Measurements from ENCODE around the gene BTBD18.
A peak's percentile ranks its signal among the peaks of the same experiment; 100 is the strongest.

Gene BTBD18

GRCh38 chr11:57775491-57775890, 23.9 kb upstream of the BTBD18 start:
- no peak for DNase-seq

GRCh38 chr11:57773026-57773598, 21.5 kb upstream of the BTBD18 start:
- no peak for DNase-seq

DNA sequence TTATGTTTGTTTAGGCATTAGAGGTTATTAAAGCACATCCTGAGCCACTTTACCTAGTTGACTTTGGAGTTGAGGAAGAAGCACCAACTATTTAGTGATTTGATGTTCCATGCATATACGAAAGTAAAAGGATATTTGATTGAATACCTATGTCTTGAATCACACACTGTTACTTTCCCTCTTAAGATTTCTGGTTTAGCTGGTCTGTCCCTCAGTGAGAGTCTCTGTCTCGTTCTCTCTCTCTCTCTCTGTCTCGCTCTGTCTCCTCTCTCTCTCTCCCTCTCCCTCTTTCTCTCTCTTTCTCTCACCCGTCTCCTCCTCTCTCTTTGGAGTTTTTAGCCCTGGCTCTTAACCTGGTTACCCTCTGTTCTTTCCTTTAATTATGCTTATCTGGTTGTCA, 20.9 kb upstream of the BTBD18 start:
- DNase-seq, result no peak

- no peak for DNase-seq
Measured at GRCh38 chr11:57771365-57771764, 19.7 kb upstream of the BTBD18 start.

- no peak for DNase-seq
Measured at GRCh38 chr11:57770793-57771192, 19.2 kb upstream of the BTBD18 start.

- no peak for DNase-seq
Measured at GRCh38 chr11:57764972-57765371, 13.4 kb upstream of the BTBD18 start.

DNA sequence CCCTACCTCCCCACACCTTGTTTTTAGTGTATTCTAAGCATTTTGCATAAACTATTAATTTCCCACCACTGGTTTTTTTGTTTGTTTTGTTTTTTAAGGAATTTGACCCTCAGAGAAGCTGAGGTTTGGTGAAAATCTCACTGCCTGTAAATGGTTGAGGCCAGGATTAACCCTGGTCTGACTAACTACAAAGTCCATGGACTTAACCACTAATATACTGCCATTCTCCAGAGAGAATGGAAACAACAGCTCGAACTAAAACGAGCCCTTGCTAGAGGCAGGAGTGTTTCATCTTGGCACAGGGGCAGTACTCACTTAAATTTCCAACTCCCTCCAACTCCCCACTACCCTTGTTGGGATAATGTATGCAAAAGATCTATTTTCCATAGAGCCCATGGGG, 12.9 kb upstream of the BTBD18 start:
- no peak for DNase-seq

- DNase-seq, result no peak
Measured at GRCh38 chr11:57764021-57764420, 12.4 kb upstream of the BTBD18 start.

DNA sequence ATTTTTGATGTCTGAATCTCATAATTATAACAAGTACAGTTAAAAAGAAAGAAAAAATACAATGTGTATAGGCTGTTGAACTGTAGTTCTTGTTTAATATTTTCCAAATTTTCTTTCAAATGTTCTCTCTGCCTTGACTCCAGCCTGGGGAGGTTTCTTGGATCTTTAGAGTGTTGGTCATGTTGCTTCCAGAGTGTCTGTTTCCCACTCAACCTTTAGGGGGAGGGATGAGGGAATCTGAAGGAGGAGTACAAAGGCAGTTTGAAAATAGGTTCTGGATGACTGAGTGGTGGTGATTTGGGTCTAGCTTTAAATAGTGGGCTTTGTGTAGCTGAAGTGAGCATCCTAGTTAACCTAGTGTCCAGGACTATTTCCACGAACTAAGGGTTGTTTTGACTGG, 11.9 kb upstream of the BTBD18 start:
- DNase-seq, result no peak

DNA sequence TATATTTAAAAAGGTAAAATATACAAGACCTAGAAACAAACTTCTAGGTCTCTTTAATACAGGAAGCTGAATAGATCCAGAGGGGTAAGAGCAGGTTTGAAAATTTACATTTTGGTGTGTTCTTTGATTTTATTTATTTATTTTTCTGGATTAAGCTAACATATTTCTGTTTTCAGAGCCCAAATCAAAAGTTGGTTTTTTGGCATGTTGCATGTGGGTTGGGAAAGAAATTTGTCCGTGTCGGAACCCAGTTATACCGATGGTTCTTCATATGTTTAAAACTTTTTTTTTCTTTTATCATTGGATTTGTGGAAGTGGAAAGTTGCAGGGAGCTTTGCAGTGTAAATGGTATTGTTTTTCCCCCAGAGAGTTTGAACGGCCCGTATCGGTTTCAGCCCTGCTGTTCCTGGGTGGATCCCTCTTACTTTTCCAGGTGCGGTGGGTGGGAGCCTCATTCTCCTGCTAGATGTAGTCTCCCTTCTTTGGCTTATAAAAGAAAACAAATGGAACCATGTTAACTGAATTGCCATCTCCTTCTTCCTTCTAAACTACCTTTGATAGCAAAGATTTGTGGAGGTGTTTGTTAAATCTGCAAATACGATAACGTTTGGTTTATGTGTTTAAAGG, 10.7 kb upstream of the BTBD18 start:
- no peak for DNase-seq

GRCh38 chr11:57761301-57762234, 9.9 kb upstream of the BTBD18 start, which contains the start of gene CTNND1:
Gene CTNND1 (plus strand): TSS chr11:57761802. CDS start chr11:57791479, 29,677 bp downstream.
- DNase-seq, result peak; percentile 90

DNA sequence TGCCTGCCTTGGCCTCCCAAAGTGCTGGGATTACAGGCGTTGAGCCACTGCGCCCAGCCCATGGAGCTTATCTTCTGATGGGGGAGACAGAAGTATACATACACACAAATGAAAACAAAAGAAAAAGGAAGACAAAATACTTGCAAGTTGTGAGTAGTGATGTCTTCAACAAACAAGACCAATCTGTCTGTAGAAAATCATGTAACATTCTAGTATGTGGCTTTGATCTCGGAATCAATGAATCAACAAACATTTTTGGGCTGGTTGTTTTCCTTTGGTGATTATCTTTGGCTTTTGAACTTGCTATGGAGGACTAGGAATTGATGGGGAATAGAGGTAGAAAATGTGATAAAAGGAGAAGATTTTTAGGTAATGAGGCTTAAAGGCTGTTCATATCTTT, 6.6 kb upstream of the BTBD18 start:
- DNase-seq, result no peak

- DNase-seq, result no peak
Measured at GRCh38 chr11:57752954-57753353, 1.3 kb upstream of the BTBD18 start.

DNA sequence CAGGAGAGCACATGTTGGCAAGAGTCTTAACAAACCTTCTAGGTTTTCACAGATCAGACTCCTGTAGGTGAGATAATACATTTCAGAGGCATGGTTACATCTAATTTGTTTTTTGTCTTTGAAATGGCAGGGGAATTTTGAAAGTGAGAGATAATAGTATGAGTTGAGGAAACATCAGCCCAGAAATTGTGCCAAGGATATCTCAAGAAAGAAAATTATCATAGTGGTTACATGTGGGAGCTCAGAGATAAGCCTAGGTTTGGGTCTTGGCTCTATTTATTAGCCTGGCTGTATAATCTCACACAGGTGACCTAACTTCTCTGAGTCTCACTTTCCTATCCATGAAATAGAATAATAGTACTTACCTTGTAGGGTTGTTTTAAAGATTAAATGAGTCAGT, 443 bp downstream of the BTBD18 start:
- DNase-seq, result no peak

GRCh38 chr11:57746920-57747319, 4.7 kb downstream of the BTBD18 start:
- DNase-seq, result no peak

DNA sequence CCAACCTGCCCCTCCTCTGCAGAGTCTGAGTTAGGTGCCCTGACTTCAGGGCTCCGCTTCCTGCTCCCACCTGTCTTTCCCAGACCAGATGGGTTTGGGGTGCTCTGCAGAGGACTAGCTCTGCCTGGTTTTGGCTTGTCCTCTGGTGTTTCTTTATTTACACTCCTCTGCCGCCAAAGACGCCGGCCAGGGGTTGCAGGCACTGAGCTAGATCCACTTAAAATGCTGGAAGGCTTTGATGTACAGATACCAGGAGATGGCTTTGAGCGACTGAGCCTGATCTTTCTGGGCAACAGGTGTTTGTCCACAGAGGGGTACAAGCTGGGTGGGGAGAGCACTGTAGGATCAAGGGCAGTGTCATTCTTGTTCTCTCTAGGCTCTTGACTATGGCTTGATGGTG, 6.4 kb downstream of the BTBD18 start:
- DNase-seq, result no peak

GRCh38 chr11:57744357-57744756, 7.3 kb downstream of the BTBD18 start:
- DNase-seq, result no peak

DNA sequence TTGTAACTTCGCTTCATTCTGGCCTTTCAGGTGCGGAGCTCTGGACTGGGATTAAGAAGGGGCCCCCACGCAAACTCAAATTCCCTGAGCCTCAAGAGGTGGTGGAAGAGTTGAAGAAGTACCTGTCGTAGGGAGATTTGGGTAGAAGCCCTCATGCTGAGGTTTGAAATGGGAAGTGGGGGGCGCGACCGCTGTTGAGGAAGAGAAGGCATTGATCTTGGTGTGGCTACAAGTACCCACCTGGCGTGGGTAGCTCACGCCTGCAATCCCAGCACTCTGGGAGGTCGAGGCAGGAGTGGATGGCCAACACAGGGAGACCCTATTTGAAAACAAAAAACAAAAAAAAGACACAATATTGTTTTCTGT, 9.5 kb downstream of the BTBD18 start:
- DNase-seq, result no peak

GRCh38 chr11:57741132-57742086, 10.2 kb downstream of the BTBD18 start, which contains the start of gene SELENOH:
Gene SELENOH (plus strand): TSS chr11:57741491. CDS start chr11:57741596, 105 bp downstream.
- DNase-seq, result peak; percentile 95

- DNase-seq, result no peak
Measured at GRCh38 chr11:57735619-57736298, 15.9 kb downstream of the BTBD18 start.

- DNase-seq, result no peak
Measured at GRCh38 chr11:57732661-57733060, 19.0 kb downstream of the BTBD18 start.

DNA sequence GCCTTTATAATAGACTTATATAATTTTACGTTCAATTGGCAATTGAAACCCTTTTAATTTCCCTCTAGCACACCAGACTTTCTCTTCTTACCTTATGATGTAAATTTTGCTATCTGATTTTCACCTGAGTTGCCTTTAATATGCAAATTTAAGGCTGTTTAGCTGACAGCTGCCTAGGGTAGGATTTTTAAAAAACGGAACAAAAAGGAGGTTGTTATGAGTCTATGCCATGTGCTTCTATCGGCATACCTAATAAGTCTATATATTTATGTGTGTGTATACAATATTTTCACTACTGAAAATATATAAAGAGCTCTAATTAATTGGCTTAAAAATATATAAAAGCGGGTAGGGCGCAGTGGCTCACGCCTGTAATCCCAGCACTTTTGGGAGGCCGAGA, 22.1 kb downstream of the BTBD18 start:
- DNase-seq, result no peak
